Stimulated activated naive B cell treated with anti-CD40 and anti-IgM and Interleukin-4, amounts not matched to agents 10 μg/mL and 1 μg/mL and 100 μg/mL, for 72 hours (primary cell): ENCODE measurements around the gene SEC24D.

Experiments
- ATAC-seq, 2 donors: fragments of 150-1000 bp; cut with Tn5 transposase; replicated peaks; 2 replicates each; pipeline ENCODE4 v1.10.0; 2021; ENCODE audit warnings: moderate library complexity in 1 of 2
- DNase-seq: peaks from one replicate; pipeline ENCODE4 v3.0.0; 2021
- H3K27ac Mint-ChIP-seq: one replicate; pipeline ENCODE4 v1.8.0; 2022; ENCODE audit warnings: mild to moderate bottlenecking, mixed read lengths
- H3K27me3 Mint-ChIP-seq, 2 donors: one replicate each; pipeline ENCODE4 v1.8.0; 2022; ENCODE audit warnings: mixed read lengths in 2 of 2
- H3K36me3 Mint-ChIP-seq, 2 donors: one replicate each; pipeline ENCODE4 v1.8.0; 2022; ENCODE audit warnings: mixed read lengths in 2 of 2, mild to moderate bottlenecking in 1 of 2
- H3K4me1 Mint-ChIP-seq, 2 donors: one replicate each; pipeline ENCODE4 v1.8.0; 2022; ENCODE audit warnings: mixed read lengths in 2 of 2, mild to moderate bottlenecking in 1 of 2
- H3K4me3 Mint-ChIP-seq, 2 donors: one replicate each; pipeline ENCODE4 v1.8.0; 2022; ENCODE audit warnings: mild to moderate bottlenecking in 2 of 2, mixed read lengths in 2 of 2, moderate library complexity in 1 of 2
- H3K9me3 Mint-ChIP-seq, 2 donors: one replicate each; pipeline ENCODE4 v1.8.0; 2022; ENCODE audit warnings: mixed read lengths in 2 of 2, mild to moderate bottlenecking in 1 of 2

The SEC24D gene

DNA sequence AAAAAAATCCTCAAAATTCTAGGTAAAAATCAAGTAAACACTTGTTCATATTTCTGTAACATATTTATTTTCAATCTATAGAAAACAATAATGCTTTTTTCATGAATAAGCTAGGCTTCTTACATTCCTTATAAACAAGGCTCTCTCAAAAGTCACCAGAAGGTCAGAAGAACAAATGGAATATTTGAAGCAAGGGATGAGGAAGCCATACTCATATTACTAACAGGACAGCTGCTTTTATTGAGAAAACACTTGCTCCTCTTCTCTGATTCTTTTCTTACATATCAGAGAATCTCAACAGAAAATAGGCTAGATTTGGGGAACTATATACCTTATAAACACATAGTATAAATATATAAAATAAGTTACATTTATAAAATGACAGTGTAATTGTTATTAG is 82.8 kb downstream of the SEC24D start:
- Mint-ChIP-seq H3K36me3 (peaks cover 11 to 34% of the 10 kb centered on the region in 2 donors), H3K27me3 (no peaks in the 10 kb centered on the region), H3K9me3 (no peaks in the 10 kb centered on the region), H3K27ac (no peak overlapping the region), H3K4me1 (no peaks in the 10 kb centered on the region), H3K4me3 (no peak overlapping the region)
- DNase-seq: no peak
- no peak for ATAC-seq

DNA sequence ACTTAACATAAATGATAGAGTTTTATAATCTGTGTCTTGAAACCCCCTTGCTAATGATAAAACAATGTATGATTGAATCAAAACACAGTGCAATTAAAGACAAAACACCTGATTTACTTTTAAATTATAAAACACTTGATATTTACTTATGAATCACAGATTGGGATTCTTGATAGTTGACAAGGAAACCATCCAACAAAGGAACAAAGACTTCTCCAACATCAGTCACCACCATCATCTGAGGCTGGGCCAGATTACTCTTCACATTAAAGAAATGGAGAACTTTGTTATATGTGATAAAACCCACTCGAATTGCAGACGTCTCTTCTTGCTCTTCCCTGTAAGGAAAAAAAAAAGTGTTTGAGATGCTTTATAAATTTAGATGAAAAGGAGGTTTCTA is 83.4 kb downstream of the SEC24D start:
- ATAC-seq (no peak), DNase-seq (no peak)
- Mint-ChIP-seq H3K9me3 (no peaks in the 10 kb centered on the region), H3K4me1 (no peaks in the 10 kb centered on the region), H3K27me3 (no peaks in the 10 kb centered on the region), H3K27ac (no peak overlapping the region), H3K4me3 (no peak overlapping the region), H3K36me3 (peaks cover 11 to 35% of the 10 kb centered on the region in 2 donors)

DNA sequence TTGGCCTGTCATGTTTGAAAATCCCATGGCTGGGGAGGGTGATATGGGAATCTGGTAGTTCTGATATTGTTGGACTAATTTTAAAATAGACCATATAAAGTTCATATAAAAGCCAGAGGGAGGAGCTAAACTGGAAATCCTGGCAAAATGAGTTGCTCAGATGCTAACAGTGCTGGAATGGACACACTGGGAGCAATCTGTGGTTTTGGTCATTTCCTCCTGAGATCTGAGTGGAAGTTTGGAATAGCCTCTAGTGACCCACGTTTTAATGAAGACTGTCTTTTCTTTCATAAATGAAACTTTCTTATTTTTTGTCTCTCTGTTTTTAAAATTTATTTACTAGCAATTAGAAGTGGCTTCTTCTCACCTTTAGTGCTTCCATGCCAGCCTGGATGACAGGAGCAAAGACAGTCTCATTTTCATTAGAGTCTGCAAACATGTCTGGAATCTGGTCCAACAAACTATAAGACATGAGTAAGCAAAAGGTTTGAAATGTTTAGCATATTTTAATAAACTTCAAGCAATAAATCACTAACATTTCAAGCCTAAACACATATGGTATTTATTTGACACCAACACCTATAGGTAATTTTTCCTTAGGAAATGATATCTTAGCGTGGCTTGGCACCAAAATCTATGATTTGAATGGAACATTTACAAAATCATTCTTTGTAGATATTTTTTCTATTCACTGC is 84.2 kb downstream of the SEC24D start:
- Mint-ChIP-seq H3K4me3 (no peak overlapping the region), H3K9me3 (no peaks in the 10 kb centered on the region), H3K27me3 (no peaks in the 10 kb centered on the region), H3K27ac (no peak overlapping the region), H3K4me1 (no peaks in the 10 kb centered on the region), H3K36me3 (peaks cover 12 to 29% of the 10 kb centered on the region in 2 donors)
- ATAC-seq (no peak), DNase-seq (no peak)

DNA sequence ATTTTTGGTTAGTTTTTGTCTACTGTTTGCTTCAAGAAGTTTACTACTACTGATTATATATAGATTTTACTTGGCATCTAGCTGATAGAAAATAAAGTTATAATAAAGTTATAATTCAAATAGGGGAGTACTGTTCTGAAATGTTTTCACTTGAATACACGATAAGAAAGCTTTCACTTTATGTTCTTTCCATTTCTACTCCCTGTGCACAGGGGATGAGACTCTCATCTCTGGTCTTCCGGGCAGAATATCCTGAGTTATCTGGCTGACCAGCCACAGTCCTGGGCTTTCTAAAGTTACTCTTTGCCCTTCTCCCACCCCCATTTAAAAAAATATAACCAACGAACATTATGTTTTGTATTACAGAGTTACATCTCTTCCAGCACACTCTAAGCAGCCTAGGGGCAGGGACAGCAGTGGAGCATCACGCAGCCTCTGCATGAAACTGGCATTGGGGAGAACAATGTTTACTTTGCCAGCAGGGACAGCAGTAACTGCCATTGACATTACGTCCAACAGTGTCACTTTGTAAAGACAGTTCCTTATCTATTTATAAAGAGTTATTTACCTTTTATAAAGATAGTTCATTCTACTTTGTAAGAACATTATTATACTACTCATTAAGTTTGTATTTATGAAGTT is 86.5 kb downstream of the SEC24D start:
- no peak for ATAC-seq
- Mint-ChIP-seq H3K4me1 (no peaks in the 10 kb centered on the region), H3K27ac (no peak overlapping the region), H3K4me3 (no peak overlapping the region), H3K9me3 (no peaks in the 10 kb centered on the region), H3K27me3 (no peaks in the 10 kb centered on the region), H3K36me3 (peaks cover 8 to 33% of the 10 kb centered on the region in 2 donors)
- no peak for DNase-seq

DNA sequence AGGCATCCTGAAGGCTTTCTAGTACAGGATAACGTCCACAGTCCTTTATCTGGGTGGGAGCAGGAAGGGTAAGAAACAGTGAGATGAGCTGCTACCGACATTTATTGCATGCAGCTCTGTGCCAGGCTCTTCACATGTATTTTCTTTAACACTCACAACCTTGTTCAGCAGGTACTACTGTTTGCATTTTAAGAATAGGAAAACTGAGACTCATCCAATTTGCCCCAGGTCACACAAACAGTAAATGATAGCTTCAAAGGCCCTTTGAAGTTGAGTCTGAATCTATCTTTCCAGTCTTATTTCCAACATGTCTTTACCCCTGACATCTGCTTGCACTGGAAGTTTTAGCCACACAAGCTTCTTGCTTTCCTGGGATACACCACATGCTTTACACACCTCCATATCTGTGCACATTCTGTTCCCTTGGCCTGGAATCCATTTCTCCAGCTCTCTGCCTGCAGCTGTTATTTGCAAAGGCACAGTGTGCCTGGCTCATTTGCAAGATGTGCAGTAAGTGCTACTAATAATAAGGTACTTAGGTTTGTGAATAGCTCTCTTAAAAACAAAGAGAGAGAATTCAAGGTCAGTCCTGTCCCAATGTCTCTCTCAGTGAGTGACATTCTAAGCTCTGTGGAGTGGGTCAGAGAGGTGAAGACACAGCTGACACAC is 89.5 kb downstream of the SEC24D start:
- Mint-ChIP-seq H3K27ac (no peak overlapping the region), H3K36me3 (peaks cover 10 to 36% of the 10 kb centered on the region in 2 donors), H3K9me3 (no peaks in the 10 kb centered on the region), H3K4me3 (no peak overlapping the region), H3K4me1 (no peaks in the 10 kb centered on the region), H3K27me3 (no peaks in the 10 kb centered on the region)
- no peak for ATAC-seq
- DNase-seq: no peak

DNA sequence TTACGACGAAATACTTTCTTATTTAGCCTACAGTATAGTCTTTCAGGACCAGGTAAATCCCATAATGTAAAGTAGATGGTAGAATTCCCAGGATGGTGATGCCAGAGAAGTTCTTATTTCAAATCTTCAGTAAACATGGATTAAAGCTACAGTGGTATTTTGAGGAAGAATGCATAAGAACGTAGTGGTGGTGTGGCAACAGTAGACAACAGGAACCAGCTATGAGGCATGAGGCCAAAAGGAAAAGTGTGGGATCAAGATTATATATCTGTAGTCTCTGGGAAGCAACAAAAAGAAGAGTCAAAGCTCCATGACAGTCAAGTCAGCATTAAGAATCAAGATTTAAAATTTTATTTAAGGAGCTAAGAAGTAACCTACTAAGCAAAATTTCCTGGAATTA is 90.6 kb downstream of the SEC24D start:
- H3K27ac Mint-ChIP-seq: no peak overlapping the region
- ATAC-seq: no peak
- no peaks in the 10 kb centered on the region for H3K4me1 Mint-ChIP-seq
- DNase-seq: no peak
- no peaks in the 10 kb centered on the region for H3K27me3 Mint-ChIP-seq
- no peaks in the 10 kb centered on the region for H3K9me3 Mint-ChIP-seq
- peaks cover 10 to 34% of the 10 kb centered on the region in 2 donors for H3K36me3 Mint-ChIP-seq
- H3K4me3 Mint-ChIP-seq: no peak overlapping the region

DNA sequence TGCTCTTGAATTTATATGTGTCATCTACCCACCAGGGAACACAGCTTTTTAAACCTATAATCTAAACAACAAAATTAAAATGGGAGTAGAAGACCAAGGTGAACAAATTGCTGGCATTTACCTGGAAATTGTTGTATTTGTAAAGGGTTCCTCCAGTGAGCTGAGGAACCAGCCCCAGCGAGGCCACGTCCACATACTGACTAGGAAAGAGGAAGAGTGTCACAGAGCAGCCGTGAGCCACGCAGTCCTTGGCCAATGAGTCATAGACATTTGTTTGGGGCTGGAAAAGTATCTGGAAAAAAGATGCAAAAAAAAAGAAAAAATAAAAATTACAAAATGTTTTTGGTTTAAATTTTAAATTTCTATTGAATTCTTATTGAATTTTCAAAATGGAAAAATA is 92.1 kb downstream of the SEC24D start:
- H3K36me3 Mint-ChIP-seq: peaks cover 16 to 36% of the 10 kb centered on the region in 2 donors
- no peak overlapping the region for H3K27ac Mint-ChIP-seq
- ATAC-seq: no peak
- no peaks in the 10 kb centered on the region for H3K4me1 Mint-ChIP-seq
- DNase-seq: no peak
- H3K27me3 Mint-ChIP-seq: no peaks in the 10 kb centered on the region
- no peak overlapping the region for H3K4me3 Mint-ChIP-seq
- no peaks in the 10 kb centered on the region for H3K9me3 Mint-ChIP-seq

DNA sequence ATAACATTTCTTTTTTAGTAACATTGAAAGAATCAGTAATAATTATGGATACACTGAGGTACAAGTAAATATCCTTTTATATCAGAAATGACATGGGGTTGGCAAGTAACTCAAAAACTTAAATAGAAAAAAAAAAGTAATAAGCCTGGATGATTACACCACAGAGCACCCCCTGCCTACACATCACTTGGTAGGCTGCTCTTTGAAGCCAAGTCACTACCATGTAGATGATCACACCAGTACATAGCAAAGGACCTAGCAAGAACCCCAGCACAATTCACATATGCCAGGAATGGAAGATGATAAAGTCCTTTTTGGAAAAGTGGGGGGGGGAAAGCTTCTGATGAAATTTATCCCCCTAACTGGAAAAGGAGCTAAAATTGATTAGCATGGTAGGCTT is 93.9 kb downstream of the SEC24D start:
- DNase-seq: no peak
- no peak overlapping the region for H3K4me3 Mint-ChIP-seq
- no peak overlapping the region for H3K27ac Mint-ChIP-seq
- no peaks in the 10 kb centered on the region for H3K4me1 Mint-ChIP-seq
- no peak for ATAC-seq
- no peaks in the 10 kb centered on the region for H3K27me3 Mint-ChIP-seq
- no peaks in the 10 kb centered on the region for H3K9me3 Mint-ChIP-seq
- peaks cover 25 to 37% of the 10 kb centered on the region in 2 donors for H3K36me3 Mint-ChIP-seq

DNA sequence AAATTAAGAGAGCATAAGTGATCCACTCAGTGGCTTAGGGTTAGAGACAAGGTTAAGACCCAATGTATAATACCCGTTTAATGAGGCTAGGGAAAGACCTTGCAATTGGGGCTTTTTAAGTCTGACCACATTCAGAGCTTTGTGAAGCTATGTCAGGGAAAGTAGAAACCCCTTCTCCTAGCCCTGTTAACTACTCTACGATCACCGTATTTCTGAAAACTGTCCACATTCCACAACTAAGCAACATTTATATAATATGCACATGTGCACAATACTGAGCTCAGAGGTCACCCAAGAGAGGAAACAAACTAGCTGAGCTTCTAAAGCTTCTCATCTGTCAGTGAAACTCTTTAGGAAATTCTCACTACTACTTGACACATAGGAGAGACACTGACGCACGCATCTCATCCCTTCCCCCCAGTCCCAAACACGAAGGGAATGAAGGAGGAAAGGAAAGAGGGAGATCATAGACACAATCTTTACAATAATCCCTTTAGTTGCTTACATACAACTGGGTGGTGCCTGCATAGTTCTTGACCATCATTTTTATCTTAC is 94.5 kb downstream of the SEC24D start:
- DNase-seq (no peak), ATAC-seq (no peak)
- no peaks in the 10 kb centered on the region for H3K27me3 Mint-ChIP-seq
- no peak overlapping the region for H3K4me3 Mint-ChIP-seq
- H3K36me3 Mint-ChIP-seq: peaks cover 28 to 37% of the 10 kb centered on the region in 2 donors
- H3K9me3 Mint-ChIP-seq: no peaks in the 10 kb centered on the region
- H3K4me1 Mint-ChIP-seq: no peaks in the 10 kb centered on the region
- H3K27ac Mint-ChIP-seq: no peak overlapping the region

DNA sequence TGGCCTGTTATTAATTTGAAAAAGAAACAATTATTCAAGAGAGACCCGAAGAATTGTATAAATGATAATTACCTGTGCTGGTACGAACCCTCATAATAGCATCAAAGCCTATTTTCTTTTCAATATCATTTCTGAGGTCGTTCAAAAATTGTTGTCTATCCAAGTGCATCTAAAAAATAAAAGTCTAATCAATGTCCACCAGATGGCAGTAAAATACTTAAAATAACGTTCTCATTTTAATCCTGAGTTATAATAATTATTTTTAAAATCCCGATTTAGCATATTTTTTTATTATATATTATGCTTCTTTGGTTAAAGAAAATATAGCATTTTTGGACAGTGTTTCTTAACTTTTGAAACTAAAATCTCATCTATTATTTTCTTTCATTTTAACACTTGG is 95.1 kb downstream of the SEC24D start:
- no peaks in the 10 kb centered on the region for H3K9me3 Mint-ChIP-seq
- H3K27ac Mint-ChIP-seq: no peak overlapping the region
- ATAC-seq (no peak), DNase-seq (no peak)
- H3K36me3 Mint-ChIP-seq: peaks cover 32 to 39% of the 10 kb centered on the region in 2 donors
- no peak overlapping the region for H3K4me3 Mint-ChIP-seq
- H3K4me1 Mint-ChIP-seq: no peaks in the 10 kb centered on the region
- H3K27me3 Mint-ChIP-seq: no peaks in the 10 kb centered on the region

DNA sequence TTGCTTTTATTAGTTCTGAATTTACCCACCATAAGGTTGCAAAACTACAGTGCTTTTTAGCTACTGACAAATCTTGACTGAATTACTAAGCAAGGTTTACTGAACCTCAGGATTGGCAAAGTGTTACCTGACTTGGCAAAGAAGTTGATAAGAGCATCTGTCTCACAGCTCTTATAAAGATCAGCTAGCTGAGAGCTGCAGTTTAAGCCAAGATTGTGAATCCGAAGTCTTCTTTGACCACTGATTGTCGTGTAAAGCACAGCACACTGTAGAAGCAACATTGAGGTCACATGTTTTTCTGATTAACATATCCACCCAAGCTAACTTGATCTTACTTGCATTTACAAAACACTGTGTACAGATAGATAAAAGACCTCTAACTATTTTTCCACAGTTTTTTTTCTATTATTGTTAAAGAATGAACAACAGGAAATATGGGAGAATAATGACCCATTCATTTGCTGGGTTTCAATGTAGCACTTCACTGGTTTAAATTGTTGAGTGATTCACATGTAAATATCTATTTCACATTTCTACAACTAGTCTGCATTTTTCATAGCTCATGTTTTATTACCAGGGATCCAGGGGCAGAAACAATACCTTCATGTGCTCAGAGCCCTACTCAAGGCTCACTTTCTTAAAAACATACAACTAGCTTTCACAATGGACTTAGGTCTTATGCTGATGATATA is 96.8 kb downstream of the SEC24D start:
- H3K36me3 Mint-ChIP-seq: peaks cover 30 to 35% of the 10 kb centered on the region in 2 donors
- H3K4me1 Mint-ChIP-seq: no peaks in the 10 kb centered on the region

DNA sequence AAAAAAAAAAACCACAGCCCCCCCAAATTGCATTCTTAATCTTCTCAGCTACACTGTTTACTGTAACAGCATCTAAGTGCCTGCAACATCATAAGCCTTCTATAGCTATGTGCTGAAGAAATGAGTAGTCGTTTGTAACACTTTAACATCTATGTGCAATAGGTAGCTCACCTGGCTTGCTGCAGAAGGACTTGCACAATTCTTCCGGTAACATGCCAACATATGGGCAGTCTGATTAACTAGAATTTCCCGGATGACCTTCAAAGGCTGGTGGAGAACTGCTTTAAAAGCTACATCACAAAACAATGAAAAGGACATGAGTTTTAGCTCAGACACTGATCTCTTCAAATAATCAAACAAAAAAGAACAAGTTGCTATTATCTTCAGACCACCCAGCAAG is 97.8 kb downstream of the SEC24D start:
- ATAC-seq (no peak), DNase-seq (no peak)
- Mint-ChIP-seq H3K9me3 (no peaks in the 10 kb centered on the region), H3K36me3 (peaks cover 22 to 29% of the 10 kb centered on the region in 2 donors), H3K27ac (no peak overlapping the region), H3K27me3 (no peaks in the 10 kb centered on the region), H3K4me3 (no peak overlapping the region), H3K4me1 (no peaks in the 10 kb centered on the region)

More for the DNA sequence above, 96.8 kb downstream of the SEC24D start:
- DNase-seq: no peak
- Mint-ChIP-seq H3K27me3 (no peaks in the 10 kb centered on the region), H3K9me3 (no peaks in the 10 kb centered on the region), H3K4me3 (no peak overlapping the region), H3K27ac (no peak overlapping the region)
- ATAC-seq: no peak

DNA sequence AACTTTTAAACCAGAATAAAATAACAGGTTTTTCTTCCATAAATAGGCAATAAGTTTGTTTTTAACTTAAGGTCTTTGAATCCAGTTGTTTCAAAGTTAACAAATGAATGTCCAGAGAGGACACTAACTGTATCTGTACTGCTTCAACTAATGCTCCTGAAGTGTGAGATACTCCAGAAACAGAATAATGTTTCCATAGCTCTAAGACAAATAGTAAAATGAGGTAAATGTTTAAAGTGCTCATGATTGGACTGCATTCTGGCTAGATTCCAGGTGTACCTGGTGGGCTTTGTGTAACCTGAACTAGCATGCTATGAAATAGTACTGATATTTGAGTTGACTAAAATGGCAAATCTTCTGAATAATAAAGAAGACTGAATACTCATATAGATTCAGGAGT is 99.0 kb downstream of the SEC24D start:
- no peak for ATAC-seq
- H3K4me3 Mint-ChIP-seq: no peak overlapping the region
- no peak for DNase-seq
- no peak overlapping the region for H3K27ac Mint-ChIP-seq
- peaks cover 23 to 36% of the 10 kb centered on the region in 2 donors for H3K36me3 Mint-ChIP-seq
- no peaks in the 10 kb centered on the region for H3K9me3 Mint-ChIP-seq
- no peaks in the 10 kb centered on the region for H3K27me3 Mint-ChIP-seq
- H3K4me1 Mint-ChIP-seq: no peaks in the 10 kb centered on the region

DNA sequence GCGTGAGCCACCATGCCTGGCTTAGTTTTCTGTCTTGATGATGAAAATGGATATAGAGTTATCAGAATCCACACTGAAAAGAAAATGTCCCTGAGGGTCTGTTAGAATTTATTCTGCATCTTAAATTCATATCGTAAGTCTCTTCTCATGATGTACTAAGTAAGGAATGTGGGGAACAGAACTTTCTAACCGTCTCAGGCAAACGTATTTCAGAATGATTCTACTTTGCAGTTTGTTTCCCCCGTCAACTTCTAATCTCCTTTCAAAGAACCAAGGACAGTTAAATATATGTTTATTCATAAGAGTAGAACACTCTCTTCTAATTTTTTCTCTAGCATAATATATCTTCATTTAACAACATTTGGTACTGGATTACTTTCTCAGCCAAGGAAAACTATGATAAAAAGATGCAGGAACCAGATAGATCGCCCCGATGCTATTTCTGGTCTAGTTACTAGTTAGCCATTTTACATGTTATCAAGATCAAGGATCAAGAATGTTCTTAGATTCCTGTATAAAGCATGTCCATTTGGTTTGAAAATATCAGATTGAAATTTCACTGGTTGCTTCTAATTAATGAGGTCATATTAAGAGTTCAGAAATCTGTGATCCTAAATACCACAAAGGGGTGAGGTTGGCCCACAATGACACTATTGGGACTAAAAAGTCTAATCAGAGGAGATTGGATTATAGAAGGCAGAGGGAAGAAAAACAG is 101.3 kb downstream of the SEC24D start:
- H3K9me3 Mint-ChIP-seq: no peaks in the 10 kb centered on the region
- no peaks in the 10 kb centered on the region for H3K4me1 Mint-ChIP-seq
- ATAC-seq (no peak), DNase-seq (no peak)
- no peak overlapping the region for H3K4me3 Mint-ChIP-seq
- H3K27me3 Mint-ChIP-seq: no peaks in the 10 kb centered on the region
- H3K36me3 Mint-ChIP-seq: peaks cover 30 to 36% of the 10 kb centered on the region in 2 donors
- no peak overlapping the region for H3K27ac Mint-ChIP-seq
